AG04450 (cell line): ENCODE data around the gene CCM2. TPM values are rescaled to one million over a fixed set of nuclear protein-coding genes. Genes with fewer than 3 reads are reported as not detected.

Experiments
- CTCF ChIA-PET: fragments of 300-600, 350-600 bp; formaldehyde crosslinking; extraction: SDS; loops from one replicate; lab custom pipeline; 2022; ENCODE audit warnings: antibody characterized with exemption, inconsistent platforms; lab: Charles Lee
- POLR2A ChIA-PET: fragments of 350-600 bp; formaldehyde crosslinking; extraction: SDS; loops from one replicate; lab custom pipeline; 2021; ENCODE audit warnings: antibody characterized with exemption, inconsistent platforms; lab: Yijun Ruan, JAX
- DNase-seq: peaks from one replicate; pipeline ENCODE4 v3.0.0-alpha.2; 2011; ENCODE audit warnings: low read depth, low spot score
- H3K27ac ChIP-seq: one replicate; pipeline ENCODE4 v1.5.1; 2012; ENCODE audit warnings: low read depth, low read length, control low read depth
- H3K27me3 ChIP-seq: one replicate; pipeline ENCODE4 v1.6.0; 2012; ENCODE audit warnings: low read length; ENCODE audit not compliant: control insufficient read depth, insufficient read depth
- H3K4me3 ChIP-seq: 2 replicates; pipeline ENCODE4 v1.5.1; 2011; ENCODE audit warnings: mild to moderate bottlenecking, low read depth, low read length, control low read depth
- H3K9me3 ChIP-seq: 2 replicates; pipeline ENCODE4 v1.5.1; 2012; ENCODE audit warnings: low read length; ENCODE audit not compliant: control insufficient read depth, insufficient read depth
- polyA plus RNA-seq: library from polyadenylated mRNA; depleted of rRNA; stranded (reverse); fragments of >200 nt; gene quantifications from 2 replicates; pipeline ENCODE4 v1.2.3, GENCODE V29; 2011
- TF ChIP-seq, protein P1 (sequence below): IDR thresholded peaks from 2 replicates; pipeline ENCODE4 v1.5.1; 2011; ENCODE audit warnings: low read depth, low read length, control low read depth, inconsistent platforms

CCM2 gene
- polyA plus RNA-seq, 1 experiment, result 24.7 TPM

DNA sequence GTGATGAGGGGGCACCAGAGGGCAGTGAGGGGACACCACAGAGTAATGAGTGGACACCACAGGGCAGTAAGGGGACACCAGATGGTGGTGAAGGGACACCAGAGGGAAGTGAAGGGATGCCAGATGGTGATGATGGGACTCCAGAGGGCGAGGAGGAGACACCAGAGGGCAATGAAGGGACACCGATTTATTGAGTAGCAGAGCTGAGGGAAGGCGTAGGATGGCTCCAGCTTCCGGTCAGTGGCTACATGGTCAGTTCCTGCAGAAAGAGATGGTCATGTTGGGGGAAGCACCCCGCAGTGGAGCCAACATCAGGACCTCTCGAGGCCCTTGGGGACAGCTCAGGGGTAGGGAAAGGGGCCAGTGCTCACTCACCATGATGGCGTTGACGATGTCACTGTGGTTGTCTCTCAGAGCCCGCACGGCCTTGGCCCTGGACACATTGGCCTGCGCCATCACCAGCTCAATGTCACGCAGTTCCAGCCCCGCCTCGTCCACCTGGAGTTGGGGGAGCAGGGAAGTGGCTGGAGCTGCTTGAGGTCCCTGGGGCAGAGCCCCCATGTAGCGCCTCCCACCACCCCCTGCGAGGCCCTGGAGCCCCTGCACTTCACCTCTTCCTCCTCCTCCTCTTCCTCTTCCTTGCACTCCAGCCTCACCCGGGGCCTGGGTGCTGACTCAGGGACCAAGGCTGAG lies 80.4 kb downstream of the CCM2 start:
- POLR2A ChIA-PET, result interaction anchor here (0.8 kb wide), 1 partner anchor 9 kb away, joined by 3 read pairs; no protein-coding TSS in a partner anchor
- TF ChIP-seq, protein P1, sequence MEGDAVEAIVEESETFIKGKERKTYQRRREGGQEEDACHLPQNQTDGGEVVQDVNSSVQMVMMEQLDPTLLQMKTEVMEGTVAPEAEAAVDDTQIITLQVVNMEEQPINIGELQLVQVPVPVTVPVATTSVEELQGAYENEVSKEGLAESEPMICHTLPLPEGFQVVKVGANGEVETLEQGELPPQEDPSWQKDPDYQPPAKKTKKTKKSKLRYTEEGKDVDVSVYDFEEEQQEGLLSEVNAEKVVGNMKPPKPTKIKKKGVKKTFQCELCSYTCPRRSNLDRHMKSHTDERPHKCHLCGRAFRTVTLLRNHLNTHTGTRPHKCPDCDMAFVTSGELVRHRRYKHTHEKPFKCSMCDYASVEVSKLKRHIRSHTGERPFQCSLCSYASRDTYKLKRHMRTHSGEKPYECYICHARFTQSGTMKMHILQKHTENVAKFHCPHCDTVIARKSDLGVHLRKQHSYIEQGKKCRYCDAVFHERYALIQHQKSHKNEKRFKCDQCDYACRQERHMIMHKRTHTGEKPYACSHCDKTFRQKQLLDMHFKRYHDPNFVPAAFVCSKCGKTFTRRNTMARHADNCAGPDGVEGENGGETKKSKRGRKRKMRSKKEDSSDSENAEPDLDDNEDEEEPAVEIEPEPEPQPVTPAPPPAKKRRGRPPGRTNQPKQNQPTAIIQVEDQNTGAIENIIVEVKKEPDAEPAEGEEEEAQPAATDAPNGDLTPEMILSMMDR, result no peak
- Histone ChIP-seq H3K9me3 (no peaks in the 10 kb centered on the region; the same call in 1 of the 2 replicates), H3K27ac (no peak overlapping the region), H3K4me3 (no peak overlapping the region), H3K27me3 (no peaks in the 10 kb centered on the region)
- CTCF ChIA-PET, result no interaction called here
- no peak for DNase-seq

DNA sequence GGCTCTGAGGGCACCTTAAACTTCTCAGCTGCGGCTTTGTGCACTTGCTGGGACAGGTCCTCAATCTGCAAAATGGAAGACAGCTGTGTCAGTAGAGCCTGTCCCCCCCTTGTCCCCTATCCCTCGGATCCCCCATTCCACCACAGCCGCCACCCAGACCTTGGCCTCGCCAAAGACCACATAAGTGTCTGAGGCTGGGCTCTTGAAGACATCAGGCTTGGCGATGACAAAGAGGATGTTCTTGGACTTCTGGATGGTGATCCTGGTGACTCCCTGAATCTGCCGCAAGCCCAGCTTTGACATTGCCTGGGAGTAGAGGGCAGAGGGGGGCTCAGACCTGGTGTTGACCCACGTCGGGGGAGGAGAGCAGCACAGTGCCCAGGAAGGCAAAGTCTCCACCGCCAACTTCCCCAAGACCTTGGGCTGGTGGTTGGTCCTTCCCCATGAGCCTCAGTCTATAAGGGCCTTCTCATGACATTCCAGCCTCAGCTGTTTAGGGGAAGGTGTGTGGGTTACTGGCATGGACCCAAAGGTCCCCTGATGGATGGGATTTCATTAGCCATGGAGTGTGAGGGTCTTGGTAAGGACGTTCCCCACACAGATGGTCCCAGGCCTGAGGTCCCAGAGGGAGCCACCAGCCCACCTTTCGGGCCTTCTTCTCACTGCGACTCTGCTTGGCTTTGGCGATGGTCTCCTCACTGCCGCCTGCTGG lies 81.1 kb downstream of the CCM2 start:
- CTCF ChIA-PET, result no interaction called here
- H3K27ac ChIP-seq, result no peak overlapping the region

DNA sequence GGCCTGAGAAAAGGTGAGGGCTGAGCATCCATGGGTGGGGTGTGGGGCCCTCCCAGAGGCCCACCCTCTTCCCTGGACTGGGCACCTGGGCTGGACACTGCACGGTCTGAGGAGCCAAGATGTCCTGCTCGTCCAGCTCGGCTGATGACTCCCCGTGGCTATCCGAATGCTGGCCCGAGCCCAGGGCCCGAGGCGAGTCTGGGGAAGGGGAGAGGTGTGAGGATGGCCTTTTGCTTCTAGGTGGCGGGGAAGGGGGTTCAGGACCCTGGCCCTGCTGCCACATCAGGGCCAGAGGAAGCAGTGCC lies 81.6 kb downstream of the CCM2 start:
- TF ChIP-seq, protein P1, result no peak
- no peaks in the 10 kb centered on the region for H3K27me3 ChIP-seq
- CTCF ChIA-PET, result no interaction called here
- POLR2A ChIA-PET, result no interaction called here
- no peak overlapping the region for H3K27ac ChIP-seq
- no peaks in the 10 kb centered on the region; the same call in 1 of the 2 replicates for H3K9me3 ChIP-seq
- no peak overlapping the region for H3K4me3 ChIP-seq
- DNase-seq, result no peak

More for the DNA sequence above, 81.1 kb downstream of the CCM2 start:
- H3K27me3 ChIP-seq, result no peaks in the 10 kb centered on the region
- H3K9me3 ChIP-seq, result no peaks in the 10 kb centered on the region; the same call in 1 of the 2 replicates
- H3K4me3 ChIP-seq, result no peak overlapping the region
- TF ChIP-seq, protein P1, result no peak
- POLR2A ChIA-PET, result interaction anchor here (0.8 kb wide), 1 partner anchor 8 kb away, joined by 3 read pairs; no protein-coding TSS in a partner anchor
- no peak for DNase-seq

DNA sequence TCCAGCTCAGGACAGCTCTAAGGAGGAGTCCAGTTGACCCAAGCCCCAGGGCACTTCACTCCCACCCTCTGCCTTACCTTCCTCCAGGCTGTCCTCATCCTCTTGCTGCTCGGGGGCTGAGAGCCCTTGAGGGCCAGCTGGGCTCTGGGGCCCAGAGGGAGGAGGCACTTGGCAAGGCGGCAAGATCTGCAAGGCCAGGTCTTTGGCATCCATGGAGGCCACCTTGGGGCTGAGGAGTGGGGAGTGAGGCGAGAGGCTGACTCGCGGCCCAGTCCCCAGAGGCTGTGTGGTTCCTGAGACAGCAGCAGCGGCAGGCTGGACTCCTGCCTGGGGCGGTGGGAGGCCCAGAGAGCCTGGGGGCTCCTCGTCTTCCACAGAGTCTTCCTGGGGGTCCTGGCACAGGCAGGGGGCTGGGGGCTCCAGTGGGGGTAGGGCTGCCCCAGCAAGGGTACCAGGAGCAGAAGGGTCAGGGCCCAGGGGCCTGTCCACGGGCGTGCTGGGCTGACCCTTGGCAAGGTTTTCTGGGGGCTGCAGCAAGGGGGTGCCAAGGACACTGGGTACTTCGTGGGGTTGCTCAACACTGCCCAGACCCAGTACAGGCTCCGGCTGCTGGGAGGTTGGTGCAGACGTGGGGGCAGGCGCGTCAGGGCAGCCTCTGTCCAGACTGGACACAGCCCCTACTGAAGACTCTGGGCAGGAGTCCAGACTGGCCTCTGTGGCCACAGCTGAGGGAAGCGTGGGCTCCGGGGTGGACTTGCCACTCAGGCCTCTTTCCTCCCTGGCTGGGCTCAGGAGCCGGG lies 82.2 kb downstream of the CCM2 start:
- ChIA-PET CTCF (no interaction called here), POLR2A (no interaction called here)
- no peaks in the 10 kb centered on the region for H3K27me3 ChIP-seq
- no peak overlapping the region for H3K27ac ChIP-seq
- H3K4me3 ChIP-seq, result no peak overlapping the region
- no peak for DNase-seq
- H3K9me3 ChIP-seq, result no peaks in the 10 kb centered on the region; the same call in 1 of the 2 replicates
- TF ChIP-seq, protein P1, result no peak
